ENCODE data around the gene ST6GALNAC4. TPM values are rescaled to one million over a fixed set of nuclear protein-coding genes. Genes with fewer than 3 reads are reported as not detected.
"Not testable (repeated sequence)": the region's sequence is repeated elsewhere in the genome, so short reads cannot be mapped to it uniquely, and the experiment has no call there.

The ST6GALNAC4 gene
- total RNA-seq, 1 donor from 2014 or later, result 50.0 TPM

DNA sequence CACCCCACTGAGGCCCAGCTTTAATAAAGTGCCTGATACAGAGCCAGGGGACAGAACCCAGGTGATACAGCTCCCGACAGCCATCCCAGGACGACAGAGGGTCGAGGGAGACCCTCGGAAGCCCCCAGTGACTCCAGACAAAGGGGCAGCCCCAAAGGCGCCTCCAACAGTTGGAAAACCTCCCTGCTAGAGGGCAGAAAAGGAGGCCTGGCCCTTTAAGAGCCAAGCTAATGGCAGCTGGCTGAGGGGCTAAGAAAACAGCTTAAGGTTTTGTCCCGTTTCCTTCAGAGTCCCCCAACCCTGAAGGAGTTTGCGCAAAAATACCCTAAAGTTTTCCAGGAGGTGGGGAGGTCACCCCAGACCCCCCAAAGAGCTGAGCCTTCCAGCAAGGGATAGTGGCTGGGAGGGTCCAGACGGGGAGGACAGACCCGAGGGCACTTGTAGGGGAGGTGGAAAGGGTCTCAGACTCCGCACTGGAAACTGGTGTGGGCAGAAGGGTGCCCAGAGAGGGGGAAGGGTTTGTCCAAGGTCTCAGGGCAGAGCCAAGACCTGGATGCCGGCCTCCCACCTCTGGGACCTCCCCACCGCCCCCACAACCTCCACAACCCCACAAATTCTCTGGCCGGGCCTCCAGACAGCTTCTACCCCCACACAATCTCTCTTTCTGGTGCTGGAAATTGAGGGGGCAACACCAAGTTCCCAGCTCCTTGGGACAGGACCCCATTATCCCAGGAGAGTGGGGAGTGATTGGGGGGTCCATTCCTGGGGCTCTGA, 31.1 kb downstream of the ST6GALNAC4 start:
- no peak for DNase-seq

DNA sequence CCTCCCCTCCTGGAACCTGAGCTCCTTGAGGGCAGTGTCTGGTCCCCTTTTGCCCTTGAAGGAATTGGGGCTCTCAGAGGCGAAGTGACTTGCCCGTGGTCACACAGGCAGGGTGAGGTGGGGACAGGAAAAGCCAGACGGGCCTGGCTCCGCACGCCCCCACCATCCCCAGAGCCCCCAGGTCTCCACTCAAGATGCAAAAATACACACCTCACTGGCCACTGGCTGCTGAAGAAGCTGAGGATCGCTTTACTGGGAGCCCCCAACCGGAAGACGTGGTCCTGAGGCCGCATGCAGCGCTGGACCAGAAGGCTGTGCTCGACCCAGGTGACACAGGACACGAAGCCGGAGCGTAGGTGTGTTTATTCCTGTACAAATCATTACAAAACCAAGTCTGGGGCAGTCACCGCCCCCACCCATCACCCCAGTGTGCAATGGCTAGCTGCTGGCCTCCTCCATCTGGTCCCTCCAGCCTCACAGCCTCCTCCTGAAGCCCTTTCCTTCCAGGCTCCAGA, 31.8 kb downstream of the ST6GALNAC4 start:
- no peak for DNase-seq

DNA sequence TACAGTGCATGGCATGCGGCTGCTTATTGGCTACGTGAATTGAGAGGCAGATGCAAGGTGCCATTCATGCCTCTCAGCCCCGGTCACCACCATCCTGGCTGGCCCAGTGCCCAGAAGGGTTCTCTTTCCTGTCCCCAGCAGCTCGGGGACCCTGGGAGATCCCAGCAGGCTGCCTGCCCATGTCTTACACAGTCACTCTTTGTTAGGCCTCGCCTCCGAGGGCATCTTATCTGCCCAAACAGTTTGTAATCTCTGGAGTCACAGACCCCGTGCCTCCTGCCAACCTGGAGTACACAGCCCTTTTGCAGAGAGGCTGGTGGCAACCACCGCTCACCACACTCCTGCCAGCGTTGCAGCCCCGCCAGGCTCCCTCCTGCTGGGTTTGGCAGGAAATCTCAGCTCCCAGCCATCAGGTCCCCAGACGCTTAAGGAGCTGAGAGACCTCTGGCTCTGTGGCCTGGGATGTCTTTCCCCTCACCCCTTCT, 32.4 kb downstream of the ST6GALNAC4 start:
- no peak for DNase-seq

DNA sequence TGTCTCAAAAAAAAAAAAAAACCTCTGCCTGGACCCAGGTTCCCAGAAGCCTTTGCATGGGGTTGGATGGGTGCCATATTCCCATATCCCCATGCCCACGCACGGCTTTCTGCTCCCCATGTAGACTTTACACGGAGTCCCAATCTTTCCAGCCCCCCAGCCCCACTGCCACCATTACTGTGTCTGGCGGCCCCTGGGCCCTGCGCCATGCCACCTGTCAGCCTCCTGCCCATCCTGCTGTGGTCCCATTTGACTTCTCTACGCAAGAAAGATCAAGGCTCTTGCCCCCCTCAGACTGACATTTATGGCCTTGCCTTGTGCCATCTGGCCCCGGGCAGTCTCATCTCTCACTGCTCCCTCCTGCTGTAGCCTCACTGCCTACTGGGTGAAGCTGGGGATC, 32.9 kb downstream of the ST6GALNAC4 start:
- DNase-seq, result no peak

DNA sequence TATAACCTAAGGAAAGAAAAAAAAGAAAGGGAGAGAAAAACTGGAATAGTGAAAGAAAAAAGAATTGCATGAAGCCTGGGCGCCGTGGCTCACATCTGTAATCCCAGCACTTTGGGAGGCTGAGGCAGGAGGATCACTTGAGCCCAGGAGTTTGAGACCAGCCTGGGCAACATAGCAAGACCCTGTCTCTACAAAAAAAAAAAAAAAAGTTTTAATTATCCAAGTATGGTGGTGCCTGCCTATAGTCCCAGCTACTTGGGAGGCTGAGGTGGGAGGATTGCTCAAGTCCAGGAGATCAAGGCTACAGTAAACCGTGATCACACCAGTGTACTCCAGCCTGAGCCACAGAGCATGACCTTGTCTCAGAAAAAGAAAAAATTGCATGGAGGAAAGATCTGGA, 35.1 kb downstream of the ST6GALNAC4 start:
- DNase-seq, result not testable (repeated sequence)

DNA sequence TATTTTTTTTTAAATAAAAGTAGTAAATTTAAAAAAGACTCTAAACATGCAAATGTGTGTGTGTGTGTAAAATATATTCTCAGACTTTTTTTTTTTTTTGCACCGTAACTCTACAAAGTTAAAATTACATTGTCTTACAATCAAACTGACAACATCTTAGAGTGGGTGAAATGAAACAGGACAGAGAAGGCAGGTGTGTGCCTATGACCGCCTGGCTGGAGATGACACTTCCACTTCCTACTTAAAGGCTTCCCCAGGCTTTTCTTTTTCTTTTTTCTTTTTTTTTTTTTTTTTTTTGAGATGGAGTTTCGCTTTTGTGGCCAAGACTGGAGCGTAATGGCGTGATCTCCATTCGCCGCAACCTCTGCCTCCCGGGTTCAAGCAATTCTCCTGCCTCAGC, 36.7 kb downstream of the ST6GALNAC4 start:
- no peak for DNase-seq

DNA sequence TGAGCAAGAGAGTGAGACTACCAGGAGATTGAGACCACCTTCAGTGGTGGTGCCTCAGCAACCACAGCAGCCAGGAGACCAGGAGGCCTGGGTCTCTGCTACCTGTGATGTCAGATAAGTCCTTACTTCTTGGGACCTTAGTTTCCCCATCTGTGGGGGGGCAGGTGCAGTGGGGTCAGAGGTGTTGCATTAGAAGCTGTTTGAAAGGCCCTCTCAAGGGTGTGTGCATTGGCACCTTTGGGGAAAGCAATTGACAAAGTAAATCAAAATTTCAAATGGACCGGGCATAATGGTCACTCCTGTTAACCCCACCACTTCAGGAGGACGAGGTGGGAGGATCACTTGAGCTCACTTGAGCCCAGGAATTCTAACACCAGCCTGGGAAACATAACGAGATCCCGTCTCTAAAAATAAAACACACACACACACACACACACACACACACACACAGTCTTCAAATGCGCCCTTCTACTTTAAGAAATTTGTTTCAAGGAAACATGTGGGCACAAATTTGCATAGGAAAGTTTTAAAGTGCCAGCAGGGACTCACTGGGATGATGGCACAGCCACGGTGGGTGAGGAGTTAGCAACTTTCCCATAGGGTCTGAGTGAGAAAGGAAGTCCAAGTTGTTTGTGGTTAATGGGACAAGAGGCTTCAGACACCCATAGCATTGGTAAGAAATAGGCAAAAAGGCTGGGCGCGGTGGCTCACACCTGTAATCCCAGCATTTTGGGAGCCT, 38.0 kb downstream of the ST6GALNAC4 start:
- DNase-seq, result no peak

DNA sequence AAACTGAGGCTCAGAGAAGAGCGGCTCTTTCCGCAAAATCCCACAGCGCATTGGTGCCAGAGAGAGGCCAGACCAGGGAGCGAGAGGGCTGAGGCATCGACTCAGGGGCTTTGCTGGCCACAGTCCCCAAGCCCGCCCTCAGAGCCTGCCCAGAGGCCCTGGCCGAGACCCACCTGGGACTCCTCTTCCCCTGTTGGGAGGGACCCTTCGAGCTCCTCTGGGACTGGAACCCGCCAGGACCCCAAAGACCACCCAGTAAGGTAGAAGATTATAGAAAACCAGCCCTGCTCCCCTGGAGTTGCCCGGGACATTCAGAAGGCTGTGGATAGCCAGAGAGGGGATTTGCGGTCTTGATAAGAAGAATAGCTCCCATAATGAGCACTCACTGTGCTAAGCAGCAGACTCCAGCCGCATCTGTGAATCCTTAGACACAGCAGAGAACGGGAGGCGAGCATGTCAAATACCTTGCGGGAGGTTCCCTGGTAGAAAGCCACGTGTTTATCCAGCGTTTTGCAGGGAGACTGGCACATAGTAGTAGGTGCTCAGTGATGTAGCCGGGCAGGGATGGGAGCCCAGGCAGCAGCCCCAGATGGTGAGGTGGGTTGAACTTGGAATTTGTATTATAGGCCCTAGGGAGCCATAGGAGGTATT, 38.7 kb downstream of the ST6GALNAC4 start:
- DNase-seq, result no peak

DNA sequence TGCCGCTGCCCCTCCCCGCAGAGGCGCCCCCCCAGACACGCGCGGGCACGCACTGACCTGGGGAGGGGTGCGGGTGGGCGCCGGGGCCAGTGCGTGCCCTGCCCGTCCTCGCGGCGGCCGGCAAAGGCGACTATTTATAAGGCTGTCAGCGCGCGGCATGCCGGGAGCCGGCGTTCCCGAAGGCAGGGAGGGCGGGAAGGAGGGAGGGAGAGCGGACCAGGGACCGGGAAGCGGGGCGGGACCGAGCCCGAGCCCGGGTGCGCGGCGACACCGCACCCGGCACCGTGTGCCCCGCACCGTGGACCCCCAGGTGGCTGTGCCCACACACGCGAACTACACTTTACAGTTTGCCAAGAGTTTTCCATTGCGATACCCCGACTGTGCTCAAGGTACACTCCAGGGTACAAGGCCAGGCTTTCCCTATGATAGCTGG, 39.3 kb downstream of the ST6GALNAC4 start, which contains the start of gene AK1:
Gene AK1, minus strand, starts transcription at position 110 of the 433 bp plus-strand sequence. CDS start 3,058 bp downstream, outside the sequence.
- DNase-seq, result peak; percentile 70

DNA sequence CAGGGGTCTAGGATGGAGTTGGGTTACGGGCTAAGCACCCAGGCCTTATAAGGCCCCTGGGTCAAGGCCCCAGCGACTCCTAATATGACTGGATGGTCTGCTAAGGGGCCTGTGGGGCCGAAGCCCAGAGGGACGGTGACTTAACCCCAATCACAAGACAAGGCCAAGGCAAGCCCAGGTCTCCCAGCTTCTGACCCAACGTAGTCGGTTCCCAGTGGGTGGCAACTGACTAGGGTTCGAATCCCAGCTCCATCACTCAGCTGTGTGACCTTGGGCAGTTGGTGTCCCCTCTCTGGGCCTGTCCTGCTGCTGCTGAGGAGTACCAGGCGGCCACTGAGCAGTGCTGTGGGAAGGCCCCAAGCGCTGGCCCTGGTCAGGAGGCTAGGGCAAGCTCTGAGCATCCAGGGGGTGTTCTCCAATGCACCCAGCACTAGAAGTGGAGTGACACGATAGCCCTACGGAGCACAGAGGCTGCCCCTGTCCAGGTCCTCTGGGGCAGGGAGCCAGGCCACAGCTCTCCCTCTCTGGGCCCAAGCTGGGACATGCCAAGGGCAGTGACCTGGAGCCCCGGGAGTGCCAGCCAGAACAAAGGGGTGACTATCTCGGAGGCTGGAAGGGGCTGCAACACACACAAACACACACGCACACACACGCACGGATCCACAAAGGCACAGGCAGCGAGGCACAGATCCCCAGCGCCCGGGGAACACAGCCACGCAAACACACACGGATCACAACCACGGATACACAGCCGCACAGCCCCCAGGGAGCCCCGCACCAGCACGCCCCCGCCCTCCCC, 39.9 kb downstream of the ST6GALNAC4 start:
- DNase-seq, result peak; percentile 39

DNA sequence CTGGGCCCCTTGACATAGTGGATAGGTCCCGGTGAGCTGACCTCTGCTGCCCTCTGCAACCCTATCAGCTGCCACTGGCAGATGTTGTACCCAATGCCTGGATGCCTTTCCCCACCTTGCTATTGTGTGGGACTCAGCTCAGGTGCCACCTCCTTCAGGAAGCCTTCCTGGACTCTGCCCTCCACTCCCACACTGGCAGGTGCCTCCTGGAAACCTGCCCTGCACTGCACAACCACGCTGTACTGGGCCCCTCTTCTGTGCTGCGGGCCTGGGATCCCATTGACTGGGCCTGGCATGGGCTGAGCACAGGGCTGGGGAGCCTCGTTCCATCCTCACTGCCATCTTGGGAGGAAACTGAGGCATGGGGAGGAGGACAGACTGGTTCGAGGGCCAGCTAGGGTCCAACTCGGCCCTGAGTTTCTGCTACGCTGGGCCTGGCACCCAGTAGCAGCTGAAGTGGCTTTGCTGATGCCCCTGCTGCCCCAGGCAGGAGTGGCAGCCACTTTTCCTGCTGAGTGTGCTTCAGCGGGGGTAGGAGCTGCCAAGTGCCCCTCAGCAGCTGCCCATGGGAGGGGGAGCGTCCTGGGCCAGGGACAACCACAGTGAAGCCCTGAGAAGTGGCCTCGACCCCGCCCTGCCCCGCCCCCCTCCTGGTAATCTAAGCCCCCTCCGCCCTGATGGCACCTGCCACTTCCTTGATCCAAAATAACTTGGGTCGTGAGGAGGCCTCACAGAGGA, 40.6 kb downstream of the ST6GALNAC4 start:
- DNase-seq, result no peak

DNA sequence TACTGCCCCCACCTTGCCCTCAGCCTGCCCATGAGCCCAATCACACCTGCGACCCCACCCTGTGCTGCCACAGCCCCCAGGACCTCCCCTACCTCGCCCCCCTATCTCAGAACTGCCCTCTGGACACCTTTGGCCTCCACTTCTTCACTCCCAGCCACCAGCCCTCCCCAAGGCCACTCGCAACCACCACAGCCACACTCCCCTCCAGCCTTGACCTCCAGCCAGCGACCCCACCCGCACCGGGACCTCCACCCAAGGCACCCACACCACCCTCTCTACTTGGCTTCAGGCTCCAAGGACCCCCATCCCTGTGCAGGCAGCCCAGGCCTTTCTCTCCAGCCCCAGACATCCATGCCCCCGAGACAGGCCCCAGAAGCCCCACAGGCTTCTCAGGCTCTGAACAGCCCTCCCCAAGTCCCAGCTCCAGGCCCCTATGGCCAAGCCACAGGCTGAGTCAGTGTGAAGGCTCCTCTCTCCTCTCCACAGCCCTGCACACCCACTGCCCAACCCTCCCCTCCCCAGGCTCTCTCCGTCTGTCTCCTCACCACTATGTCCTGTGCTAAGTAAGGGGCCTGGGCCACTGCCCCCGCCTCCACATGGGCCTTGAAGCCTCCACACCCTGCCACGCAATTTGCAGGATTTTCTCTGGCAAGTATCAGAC, 41.4 kb downstream of the ST6GALNAC4 start:
- no peak for DNase-seq

DNA sequence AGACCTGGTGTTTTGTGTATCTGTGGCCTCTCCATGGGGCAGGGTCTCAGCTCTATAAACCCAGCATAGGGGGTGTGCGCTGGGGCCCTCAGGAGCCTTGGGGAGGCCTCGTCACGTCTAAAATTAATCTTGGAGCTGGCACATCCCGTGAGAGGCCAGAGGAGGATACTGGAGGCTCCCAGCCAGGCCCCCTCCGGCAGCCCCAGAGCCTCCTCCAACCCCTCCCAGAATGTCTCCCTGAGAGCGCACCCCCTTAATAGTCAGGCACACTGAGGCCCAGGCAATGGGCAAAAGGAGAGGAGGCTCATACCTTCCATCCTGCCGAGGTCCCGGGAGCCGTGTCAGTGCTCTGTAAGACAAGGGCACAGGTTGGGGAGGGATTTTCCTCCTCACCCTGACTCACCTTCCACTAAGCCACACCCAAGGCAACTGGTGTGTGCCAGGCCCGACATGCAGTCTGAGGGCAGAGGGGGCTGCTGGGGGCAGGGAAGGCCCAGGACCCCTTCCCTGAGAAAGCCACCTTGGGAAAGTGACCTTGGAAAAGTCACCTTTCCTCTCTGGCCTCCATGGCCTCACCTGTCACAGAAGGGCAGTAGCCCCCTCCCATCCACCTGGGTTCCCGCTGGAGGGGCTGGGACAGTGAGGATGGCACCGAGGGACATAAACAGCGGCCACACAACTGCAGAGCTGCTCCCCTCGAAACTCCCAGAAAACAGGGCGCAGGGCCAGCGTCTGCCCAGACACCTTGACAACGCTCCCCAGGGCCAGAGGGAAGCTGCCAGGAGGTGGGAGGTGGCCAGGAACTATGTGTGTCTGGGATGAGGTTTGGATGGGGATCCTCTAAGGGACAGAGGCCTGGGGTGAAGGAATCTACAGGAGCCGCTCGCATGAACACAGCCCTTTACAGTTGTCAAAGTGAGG, 42.3 kb downstream of the ST6GALNAC4 start:
- DNase-seq, result no peak

DNA sequence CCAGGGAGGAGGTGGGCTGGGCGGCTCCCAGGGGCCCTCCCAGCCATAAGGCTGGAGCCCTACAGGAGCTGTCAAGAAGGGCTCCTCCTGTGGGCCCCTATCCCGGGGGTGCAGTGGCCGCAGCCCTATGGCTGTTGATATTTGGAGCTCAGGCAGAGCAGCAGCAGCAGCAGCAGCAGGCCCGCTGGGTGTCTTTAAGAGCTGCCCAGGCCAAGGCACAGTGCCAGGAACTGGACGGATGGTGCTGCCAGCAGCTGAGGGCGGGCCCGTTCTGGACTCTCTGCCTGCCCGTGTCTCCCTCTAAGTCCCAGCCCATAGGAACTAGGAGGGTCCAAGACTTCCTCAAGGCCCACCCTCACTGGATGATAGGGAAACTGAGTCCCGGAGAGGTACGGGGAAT, 43.0 kb downstream of the ST6GALNAC4 start:
- peak; percentile 44 for DNase-seq

DNA sequence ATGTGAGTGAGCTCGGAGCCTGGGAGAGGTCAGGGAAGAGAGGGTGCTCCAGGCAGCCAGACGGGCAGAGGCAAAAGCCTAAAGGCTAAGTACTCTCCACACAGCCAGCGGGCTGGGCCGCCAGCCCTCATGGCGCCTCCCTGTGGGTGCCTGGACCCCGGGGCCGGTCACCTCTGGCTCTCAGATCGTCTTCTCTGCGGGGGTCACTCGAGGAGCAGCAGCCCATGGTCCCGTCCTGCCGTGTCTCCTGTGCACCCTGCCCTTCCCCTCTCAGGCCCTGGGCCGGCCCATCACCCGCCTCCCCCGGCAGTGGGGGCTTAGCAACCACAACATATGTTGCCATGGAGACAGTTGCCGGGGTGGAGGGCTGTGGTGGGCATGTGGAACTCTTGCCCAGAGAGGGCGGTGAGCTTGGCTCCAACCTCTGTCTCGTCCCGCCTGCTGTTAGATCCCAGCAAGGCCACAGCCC, 43.6 kb downstream of the ST6GALNAC4 start:
- no peak for DNase-seq

DNA sequence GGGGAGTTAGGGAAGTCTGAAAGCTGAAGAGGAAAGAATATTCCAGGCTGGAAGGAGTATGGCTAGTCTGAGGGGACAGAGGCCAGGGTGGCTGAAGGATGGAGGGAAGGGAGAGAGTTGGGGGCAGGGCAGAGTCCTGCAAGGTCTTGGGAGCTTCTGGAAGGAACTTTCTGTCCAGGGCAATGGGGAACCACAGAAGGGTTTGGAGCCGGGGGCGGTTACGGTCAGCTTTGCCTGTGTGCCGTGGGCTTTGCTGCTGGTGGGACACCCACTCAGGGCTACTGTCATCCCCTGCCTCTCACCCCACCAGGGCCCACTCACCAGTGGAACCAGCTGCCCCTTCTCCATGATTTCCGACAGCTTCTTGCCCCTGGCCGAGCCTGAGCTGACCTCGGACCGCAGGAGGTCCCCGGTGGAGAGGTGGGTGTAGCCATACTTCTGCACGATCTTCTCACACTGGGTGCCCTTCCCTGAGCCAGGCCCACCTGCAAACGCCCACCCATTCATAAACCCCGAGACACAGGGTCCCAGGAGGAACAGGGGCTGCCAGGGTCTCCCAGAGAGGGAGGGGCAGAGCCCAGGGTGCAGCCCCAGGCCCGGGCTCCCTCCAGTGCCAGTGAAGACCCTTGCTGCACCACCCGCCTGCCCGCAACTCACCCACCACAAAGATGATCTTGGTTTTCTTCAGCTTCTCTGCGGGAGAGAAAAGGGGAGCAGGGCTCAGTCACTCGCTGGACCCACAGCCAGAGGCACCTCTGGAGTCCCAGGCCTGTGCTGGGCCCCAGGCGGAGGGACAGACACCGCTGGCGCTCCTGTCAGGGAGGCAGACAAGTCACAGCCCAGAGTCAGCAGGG, 44.2 kb downstream of the ST6GALNAC4 start:
- DNase-seq, result no peak

DNA sequence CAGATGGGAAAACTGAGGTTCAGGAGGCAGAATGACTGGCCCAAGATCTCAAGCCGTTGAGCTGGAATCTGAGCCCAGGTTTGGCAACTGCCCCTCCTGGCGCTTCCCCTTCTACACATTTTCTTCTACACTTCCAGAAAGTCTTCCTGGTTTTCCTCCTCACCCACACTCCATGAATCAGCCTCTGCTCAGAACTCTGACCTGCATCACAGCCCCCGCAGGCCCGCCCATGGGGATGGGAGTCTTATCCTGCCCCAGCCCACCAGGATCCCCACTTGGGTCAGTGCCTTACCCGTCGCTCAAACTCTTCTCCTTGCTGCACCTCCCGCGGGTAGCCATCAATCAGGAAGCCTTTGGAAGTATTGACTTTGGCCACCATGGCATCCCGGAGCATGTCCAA, 45.3 kb downstream of the ST6GALNAC4 start:
- no peak for DNase-seq

DNA sequence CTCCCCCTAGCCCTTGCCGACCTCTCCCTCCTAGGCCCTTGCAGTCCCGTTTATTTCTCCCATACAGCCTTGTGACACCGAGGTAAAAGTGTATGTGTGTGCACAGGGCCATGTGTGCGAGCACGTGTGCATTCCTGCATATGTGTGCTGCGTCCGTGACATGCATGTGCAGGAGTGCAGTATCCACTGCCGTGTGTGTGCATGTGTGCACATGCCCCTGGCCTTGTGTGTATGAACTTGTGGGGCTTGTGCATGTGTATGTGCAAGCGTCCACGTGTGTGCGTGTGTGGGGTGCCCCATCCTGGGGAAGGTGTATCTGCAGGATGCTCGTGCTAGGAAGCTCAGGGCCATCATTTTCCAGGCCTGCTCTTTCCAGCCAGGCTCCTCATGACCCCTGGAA, 46.0 kb downstream of the ST6GALNAC4 start:
- no peak for DNase-seq

DNA sequence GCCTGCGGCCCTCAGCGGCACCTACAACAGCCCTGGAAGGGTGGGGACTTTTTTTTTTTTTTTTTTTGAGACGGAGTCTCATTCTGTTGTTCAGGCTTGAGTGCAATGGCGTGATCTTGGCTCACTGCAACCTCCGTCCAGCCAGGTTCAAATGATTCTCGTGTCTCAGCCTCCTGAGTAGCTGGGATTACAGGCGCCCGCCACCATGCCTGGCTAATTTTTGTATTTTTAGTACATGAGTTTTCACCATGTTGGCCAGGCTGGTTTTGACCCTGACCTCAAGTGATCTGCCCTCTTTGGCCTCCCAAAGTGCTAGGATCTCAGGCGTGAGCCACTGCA, 46.7 kb downstream of the ST6GALNAC4 start:
- not testable (repeated sequence) for DNase-seq

Measured in dermis blood vessel endothelial cell (primary cell).